Bronchial epithelial cell (primary cell): Measurements from ENCODE around the gene ZNF618. TPM values are rescaled to one million over a fixed set of nuclear protein-coding genes. Genes with fewer than 3 reads are reported as not detected.
A peak's percentile ranks its signal among the peaks of the same experiment; 100 is the strongest.

Experiments
- DNase-seq: peaks from one replicate; pipeline ENCODE4 v3.0.0-alpha.2; 2010; ENCODE audit warnings: low read depth
- FAIRE-seq: peaks from 2 replicates; lab custom pipeline; 2011; peaks lifted over from hg19 to GRCh38; lab: Jason Lieb, UNC
- H3K27me3 ChIP-seq: 2 replicates; pipeline ENCODE4 v1.5.1; 2011; ENCODE audit warnings: low read length; ENCODE audit not compliant: control insufficient read depth, insufficient read depth
- H3K36me3 ChIP-seq: 2 replicates; pipeline ENCODE4 v1.5.1; 2011; ENCODE audit warnings: low read length; ENCODE audit not compliant: control insufficient read depth, insufficient read depth
- H3K4me3 ChIP-seq: 2 replicates; pipeline ENCODE4 v1.5.1; 2011; ENCODE audit warnings: mild to moderate bottlenecking, low read depth, low read length, control low read depth
- total RNA-seq: library from RNA; depleted of rRNA; stranded (reverse); fragments of >200 nt; gene quantifications from 2 replicates; pipeline ENCODE4 v1.2.1, GENCODE V29; 2014
- TF ChIP-seq, protein P1 (sequence below): IDR thresholded peaks from 2 replicates; pipeline ENCODE4 v1.5.1; 2011; ENCODE audit warnings: mild to moderate bottlenecking, moderate library complexity, low read length, control low read depth, inconsistent platforms; ENCODE audit not compliant: insufficient read depth, severe bottlenecking

The ZNF618 gene
- total RNA-seq, 1 donor from 2014 or later, result 1.6 TPM

DNA sequence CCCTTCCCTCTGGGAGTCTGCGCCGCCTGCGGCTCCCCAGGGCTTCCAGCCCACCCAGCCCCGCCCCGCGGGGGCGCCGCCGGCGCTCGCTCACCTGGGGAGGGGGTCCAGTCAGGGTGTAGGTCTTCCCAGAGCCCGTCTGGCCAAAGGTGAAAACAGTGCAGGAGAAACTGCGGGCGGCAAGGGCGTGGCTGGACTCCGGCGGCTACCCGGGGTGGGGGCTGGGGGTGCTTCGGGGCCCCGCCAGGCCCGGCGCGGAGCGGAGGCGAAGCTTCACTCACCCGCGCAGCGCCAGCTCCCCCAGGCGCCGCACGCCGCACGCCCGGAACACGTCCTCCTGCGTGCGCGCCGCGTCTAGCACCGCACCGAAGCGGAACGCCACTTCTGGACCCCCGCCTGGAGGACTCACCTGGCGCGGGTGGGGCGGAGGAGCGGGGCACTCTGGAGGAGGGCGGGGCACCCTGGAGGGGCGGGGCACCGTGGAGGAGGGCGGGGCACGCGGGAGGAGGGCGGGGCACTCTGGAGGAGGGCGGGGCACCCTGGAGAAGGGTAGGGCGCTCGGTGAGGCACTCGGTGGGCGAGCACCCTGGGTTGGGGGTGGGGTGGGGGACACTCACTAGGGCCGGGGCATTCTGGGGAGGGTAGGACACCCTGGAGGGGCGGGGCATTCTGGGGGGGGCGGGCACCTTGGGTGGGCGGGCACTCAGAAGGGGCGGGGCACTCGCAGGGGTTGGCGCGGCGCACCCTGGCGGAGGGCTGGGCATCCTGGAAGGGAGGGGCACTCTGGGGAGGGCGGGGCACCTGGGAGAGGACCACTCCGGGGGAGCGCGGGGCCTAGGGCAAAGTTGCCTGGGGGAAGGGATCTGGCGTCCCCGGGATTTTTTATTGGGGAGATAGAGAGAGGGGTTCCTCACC, 222.2 kb downstream of the ZNF618 start:
- TF ChIP-seq, protein P1, sequence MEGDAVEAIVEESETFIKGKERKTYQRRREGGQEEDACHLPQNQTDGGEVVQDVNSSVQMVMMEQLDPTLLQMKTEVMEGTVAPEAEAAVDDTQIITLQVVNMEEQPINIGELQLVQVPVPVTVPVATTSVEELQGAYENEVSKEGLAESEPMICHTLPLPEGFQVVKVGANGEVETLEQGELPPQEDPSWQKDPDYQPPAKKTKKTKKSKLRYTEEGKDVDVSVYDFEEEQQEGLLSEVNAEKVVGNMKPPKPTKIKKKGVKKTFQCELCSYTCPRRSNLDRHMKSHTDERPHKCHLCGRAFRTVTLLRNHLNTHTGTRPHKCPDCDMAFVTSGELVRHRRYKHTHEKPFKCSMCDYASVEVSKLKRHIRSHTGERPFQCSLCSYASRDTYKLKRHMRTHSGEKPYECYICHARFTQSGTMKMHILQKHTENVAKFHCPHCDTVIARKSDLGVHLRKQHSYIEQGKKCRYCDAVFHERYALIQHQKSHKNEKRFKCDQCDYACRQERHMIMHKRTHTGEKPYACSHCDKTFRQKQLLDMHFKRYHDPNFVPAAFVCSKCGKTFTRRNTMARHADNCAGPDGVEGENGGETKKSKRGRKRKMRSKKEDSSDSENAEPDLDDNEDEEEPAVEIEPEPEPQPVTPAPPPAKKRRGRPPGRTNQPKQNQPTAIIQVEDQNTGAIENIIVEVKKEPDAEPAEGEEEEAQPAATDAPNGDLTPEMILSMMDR, result no peak
- DNase-seq (no peak), FAIRE-seq (no peak)
- peak overlapping the region; percentile 40 for H3K4me3 ChIP-seq
- no peaks in the 10 kb centered on the region for H3K36me3 ChIP-seq
- H3K27me3 ChIP-seq, result peaks cover 4% of the 10 kb centered on the region

DNA sequence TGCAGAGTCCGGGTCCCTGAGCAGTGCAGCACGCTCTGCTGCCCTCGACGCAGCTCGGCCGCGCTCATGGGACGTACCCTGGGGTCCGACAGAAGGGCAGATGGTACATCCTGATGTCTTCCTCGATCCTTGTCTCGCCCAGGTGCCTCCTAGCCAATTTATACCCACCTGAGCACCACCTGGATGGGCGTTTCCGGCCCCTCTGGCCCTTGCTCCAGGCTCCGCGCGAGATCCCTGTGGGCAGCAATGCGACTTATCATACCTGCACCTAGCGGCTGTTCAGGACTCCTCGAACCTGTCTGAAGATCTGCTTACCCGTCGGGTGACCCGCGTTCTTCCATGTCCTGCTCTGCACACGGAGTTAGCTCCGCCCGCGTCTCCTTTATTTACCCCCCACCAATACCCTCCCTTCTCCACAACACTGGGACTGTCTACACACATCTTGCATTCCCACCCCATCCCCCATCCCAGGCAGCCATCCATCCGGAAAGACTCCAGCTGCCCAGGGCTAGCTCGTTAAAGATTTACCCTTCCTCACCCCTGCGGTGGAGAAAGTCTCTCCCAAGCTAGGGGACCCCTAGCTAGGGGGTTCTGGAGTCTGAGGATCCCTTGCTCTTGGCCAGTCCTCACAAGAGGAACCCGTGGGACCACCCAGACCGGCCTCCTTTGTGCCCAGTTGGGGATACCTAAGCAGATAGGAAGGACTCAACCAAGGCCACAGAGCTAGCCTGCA, 223.0 kb downstream of the ZNF618 start, which contains the start of gene KIF12:
Gene KIF12 (minus strand): TSS at position 357 of the 733 bp plus-strand sequence. CDS start 16 bp downstream, at position 341.
- Histone ChIP-seq H3K27me3 (peaks cover 4% of the 10 kb centered on the region), H3K4me3 (peak within 1 kb of the TSS; percentile 40), H3K36me3 (no peaks in the 10 kb centered on the region)
- TF ChIP-seq, protein P1, result no peak
- DNase-seq (no peak), FAIRE-seq (no peak)

DNA sequence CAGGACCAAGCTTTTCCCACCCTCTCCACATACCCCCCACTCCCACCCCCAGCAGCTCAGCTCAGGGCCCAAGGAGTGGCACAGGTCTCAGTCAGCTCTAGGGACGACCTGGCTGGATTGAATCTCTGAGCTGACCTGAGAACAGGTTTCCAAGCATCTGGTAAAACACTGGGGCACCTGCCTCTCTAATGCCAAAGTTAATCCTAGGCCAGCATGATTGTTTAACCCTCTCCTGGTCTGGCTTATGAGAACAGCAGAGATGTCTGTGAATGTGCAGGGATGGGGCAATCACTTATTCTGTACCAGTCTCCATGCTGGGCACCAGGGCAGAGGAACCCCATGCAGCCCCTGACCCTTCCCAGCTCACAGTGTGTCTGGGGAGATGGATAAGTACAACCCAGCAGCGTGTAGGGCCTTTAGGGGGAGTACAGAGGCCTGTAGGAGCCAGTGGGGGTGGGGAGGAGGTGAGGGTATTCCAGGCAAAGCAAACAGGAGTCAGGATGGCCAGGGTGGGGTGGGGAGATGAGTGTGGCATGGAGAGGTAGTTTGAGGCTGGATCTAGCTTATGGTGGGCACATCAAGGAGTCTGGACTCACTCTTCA, 223.7 kb downstream of the ZNF618 start:
- TF ChIP-seq, protein P1, result no peak
- DNase-seq (no peak), FAIRE-seq (no peak)
- Histone ChIP-seq H3K4me3 (no peak overlapping the region), H3K36me3 (no peaks in the 10 kb centered on the region), H3K27me3 (peaks cover 4% of the 10 kb centered on the region)

DNA sequence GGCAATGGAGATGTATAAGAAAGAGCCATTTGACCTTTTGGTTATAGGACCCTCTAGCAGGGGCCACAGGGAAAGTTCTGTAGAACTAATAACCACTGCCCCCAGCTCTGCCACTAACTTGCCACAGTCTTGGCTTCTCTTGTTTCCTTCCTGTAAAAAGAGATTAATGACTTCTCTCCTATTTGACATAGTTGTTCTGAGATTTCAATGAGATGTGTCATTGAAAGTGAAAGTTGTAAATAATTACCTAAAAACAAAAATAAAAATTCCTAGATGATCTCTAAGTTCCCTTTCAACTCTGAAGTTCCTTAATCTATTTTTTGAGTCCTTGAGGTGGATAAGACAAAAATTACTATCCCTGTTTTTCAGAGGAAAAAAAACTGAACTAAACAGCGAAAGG, 224.4 kb downstream of the ZNF618 start:
- TF ChIP-seq, protein P1, result no peak
- FAIRE-seq (no peak), DNase-seq (no peak)
- H3K27me3 ChIP-seq, result peaks cover 4% of the 10 kb centered on the region
- H3K4me3 ChIP-seq, result no peak overlapping the region
- no peaks in the 10 kb centered on the region for H3K36me3 ChIP-seq

DNA sequence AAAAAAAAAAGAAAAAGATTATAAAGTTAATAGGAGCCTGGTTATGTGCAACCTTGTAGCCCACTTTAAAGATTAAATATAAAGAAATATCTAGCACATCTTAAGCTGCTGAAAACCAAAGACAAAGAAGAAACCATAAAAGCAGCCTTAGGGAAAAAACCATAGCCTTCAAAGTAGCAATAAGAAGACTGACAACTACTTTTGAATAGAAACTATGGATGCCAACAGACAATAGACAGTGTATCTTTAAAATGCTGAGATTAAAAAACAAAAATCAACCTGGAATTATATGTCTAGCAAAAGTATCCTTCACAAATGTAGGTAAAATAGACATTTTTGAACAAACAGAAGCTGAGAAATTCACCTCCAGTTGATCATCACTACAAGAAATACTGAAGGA, 226.4 kb downstream of the ZNF618 start:
- no peak for FAIRE-seq
- TF ChIP-seq, protein P1, result no peak
- H3K4me3 ChIP-seq, result no peak overlapping the region
- H3K36me3 ChIP-seq, result no peaks in the 10 kb centered on the region
- peaks cover 4% of the 10 kb centered on the region for H3K27me3 ChIP-seq
- no peak for DNase-seq
